DND-41 (cell line): Measurements from ENCODE around the gene MFAP4.

ENCODE experiments used
- ATAC-seq: fragments of 200-7000 bp; cut with Tn5 transposase; 3 replicates; pipeline ENCODE4 v1.9.1; 2021; ENCODE audit warnings: low read depth; ENCODE audit not compliant: insufficient read depth
- DNase-seq: peaks from one replicate; pipeline ENCODE4 v3.0.0-alpha.2; 2020
- H2AFZ ChIP-seq: 2 replicates; pipeline ENCODE4 v1.6.0; 2012; ENCODE audit warnings: low read depth, low read length
- H3K27ac ChIP-seq: 2 replicates; pipeline ENCODE4 v1.5.1; 2012; ENCODE audit warnings: low read length, inconsistent platforms
- H3K27me3 ChIP-seq: fragments of 200-600 bp; sonication (generic); 2 replicates; pipeline ENCODE4 v1.6.0; 2012; ENCODE audit warnings: low read length, mild to moderate bottlenecking, inconsistent platforms; ENCODE audit not compliant: insufficient read depth, poor library complexity
- H3K36me3 ChIP-seq: 2 replicates; pipeline ENCODE4 v1.5.1; 2012; ENCODE audit warnings: low read length, inconsistent platforms; ENCODE audit not compliant: insufficient read depth
- H3K4me1 ChIP-seq: 2 replicates; pipeline ENCODE4 v1.5.1; 2012; ENCODE audit warnings: mild to moderate bottlenecking, low read length; ENCODE audit not compliant: insufficient read depth
- H3K4me2 ChIP-seq: 2 replicates; pipeline ENCODE4 v1.6.0; 2012; ENCODE audit warnings: mild to moderate bottlenecking, moderate library complexity, low read length, inconsistent platforms; ENCODE audit not compliant: insufficient read depth
- H3K4me3 ChIP-seq, 2 experiments: fragments of 200-600 bp in 1 of 2; shearing (Covaris generic) in 1 of 2; 2 replicates each; pipeline ENCODE4 v1.5.1; 2012 to 2016; ENCODE audit warnings: inconsistent platforms in 2 of 2, low read length in 2 of 2, mild to moderate bottlenecking in 2 of 2, low read depth in 1 of 2, moderate library complexity in 1 of 2
- H3K79me2 ChIP-seq: 2 replicates; pipeline ENCODE4 v1.6.0; 2012; ENCODE audit warnings: low read length, inconsistent platforms; ENCODE audit not compliant: insufficient read depth
- H3K9ac ChIP-seq: 2 replicates; pipeline ENCODE4 v1.6.0; 2012; ENCODE audit warnings: low read depth, mild to moderate bottlenecking, inconsistent platforms, low read length, moderate library complexity
- H3K9me3 ChIP-seq: 2 replicates; pipeline ENCODE4 v1.5.1; 2012; ENCODE audit warnings: low read length, moderate library complexity, mild to moderate bottlenecking, inconsistent platforms; ENCODE audit not compliant: insufficient read depth, severe bottlenecking
- H4K20me1 ChIP-seq: 2 replicates; pipeline ENCODE4 v1.6.0; 2012; ENCODE audit warnings: low read length; ENCODE audit not compliant: insufficient read depth
- CTCF ChIP-seq: IDR thresholded peaks from 2 replicates; pipeline ENCODE4 v1.5.1; 2012; ENCODE audit warnings: borderline replicate concordance, low read length, moderate library complexity, mild to moderate bottlenecking; ENCODE audit not compliant: poor library complexity, severe bottlenecking; ENCODE audit errors: extremely low read depth
- EZH2 ChIP-seq: IDR thresholded peaks from 3 replicates; pipeline ENCODE4 v1.6.1; 2012; ENCODE audit warnings: borderline replicate concordance, low read depth, mild to moderate bottlenecking, moderate library complexity, low read length, inconsistent platforms; ENCODE audit not compliant: severe bottlenecking

The MFAP4 gene

GRCh38 chr17:19372011-19372370 lies 15.0 kb downstream of the MFAP4 start:
- DNase-seq (no peak), ATAC-seq (no peak)
- peaks cover 2% of the 10 kb centered on the region; the same call in 1 of the 2 replicates for H4K20me1 ChIP-seq
- peaks cover 12% of the 10 kb centered on the region for H3K4me1 ChIP-seq
- no peak overlapping the region for H3K27ac ChIP-seq
- no peaks in the 10 kb centered on the region for H3K36me3 ChIP-seq
- no peak overlapping the region for H3K9ac ChIP-seq
- peaks cover 3% of the 10 kb centered on the region for H3K79me2 ChIP-seq
- no peak overlapping the region for H3K4me2 ChIP-seq
- no peaks in the 10 kb centered on the region for H3K9me3 ChIP-seq
- H2AFZ ChIP-seq: no peak overlapping the region
- TF ChIP-seq CTCF: no peak
- TF ChIP-seq EZH2: no peak
- no peak overlapping the region for H3K4me3 ChIP-seq
- H3K27me3 ChIP-seq: no peaks in the 10 kb centered on the region

GRCh38 chr17:19371259-19372010 lies 15.6 kb downstream of the MFAP4 start:
- H2AFZ ChIP-seq: no peak overlapping the region

GRCh38 chr17:19370493-19370960 lies 16.5 kb downstream of the MFAP4 start:
- H3K9me3 ChIP-seq: no peaks in the 10 kb centered on the region
- H3K4me3 ChIP-seq: no peak overlapping the region
- H4K20me1 ChIP-seq: peaks cover 2% of the 10 kb centered on the region; the same call in 1 of the 2 replicates
- H3K4me1 ChIP-seq: no peaks in the 10 kb centered on the region
- H3K27ac ChIP-seq: no peak overlapping the region
- H3K36me3 ChIP-seq: no peaks in the 10 kb centered on the region
- no peaks in the 10 kb centered on the region for H3K79me2 ChIP-seq
- H3K9ac ChIP-seq: no peak overlapping the region
- ATAC-seq (no peak), DNase-seq (no peak)
- no peaks in the 10 kb centered on the region for H3K27me3 ChIP-seq
- TF ChIP-seq CTCF (no peak), EZH2 (no peak)
- H3K4me2 ChIP-seq: no peak overlapping the region
- H2AFZ ChIP-seq: no peak overlapping the region

More at GRCh38 chr17:19371259-19372010, 15.6 kb downstream of the MFAP4 start:
- H3K9ac ChIP-seq: no peak overlapping the region
- TF ChIP-seq CTCF (no peak), EZH2 (no peak)
- no peak overlapping the region for H3K27ac ChIP-seq
- H3K27me3 ChIP-seq: no peaks in the 10 kb centered on the region
- no peaks in the 10 kb centered on the region for H3K36me3 ChIP-seq
- ATAC-seq (no peak), DNase-seq (no peak)
- no peak overlapping the region for H3K4me3 ChIP-seq
- peaks cover 7% of the 10 kb centered on the region; the same call in 1 of the 2 replicates for H3K4me1 ChIP-seq
- H3K4me2 ChIP-seq: no peak overlapping the region
- H3K79me2 ChIP-seq: no peaks in the 10 kb centered on the region
- peaks cover 2% of the 10 kb centered on the region; the same call in 1 of the 2 replicates for H4K20me1 ChIP-seq
- H3K9me3 ChIP-seq: no peaks in the 10 kb centered on the region
